PC-3 (cell line): ENCODE results near the gene DENND5B.

Experiments
- EZH2 ChIP-seq: fragments of 300-600 bp; sonication (generic); IDR thresholded peaks from one replicate; pipeline ENCODE4 v1.6.1; 2017; ENCODE audit warnings: antibody characterized with exemption, mild to moderate bottlenecking, low read length; ENCODE audit not compliant: unreplicated experiment
- EZH2phosphoT487 ChIP-seq: fragments of 300-600 bp; sonication (generic); IDR thresholded peaks from 2 replicates; pipeline ENCODE4 v1.6.1; 2018; ENCODE audit warnings: mild to moderate bottlenecking, antibody characterized with exemption, low read length, borderline replicate concordance
- TF ChIP-seq, protein P1 (sequence below): fragments of 300-600 bp; sonication (generic); conservative IDR thresholded peaks from 2 replicates; pipeline ENCODE4 v1.5.1; 2017; ENCODE audit warnings: antibody characterized with exemption, low read depth, mild to moderate bottlenecking, low read length

DNA sequence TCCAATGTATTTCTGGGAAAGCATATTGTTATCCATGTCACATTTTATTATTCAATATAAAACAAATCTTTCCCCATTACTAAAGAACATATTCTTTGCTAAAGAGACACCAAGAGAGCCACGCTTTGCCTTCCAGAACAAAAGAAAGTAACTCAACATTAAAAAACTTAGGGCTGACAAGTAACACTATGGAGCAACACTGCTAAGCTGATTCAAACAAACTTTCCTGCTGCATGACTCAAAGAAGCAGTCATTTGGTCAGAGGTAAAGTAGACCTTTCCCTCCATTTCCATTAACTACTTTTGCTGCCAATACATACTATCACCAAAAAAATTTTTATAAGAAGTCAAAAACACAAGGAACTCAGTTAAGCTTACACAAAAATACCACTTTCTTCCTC lies 83.0 kb downstream of the DENND5B start:
- TF ChIP-seq, protein P1, sequence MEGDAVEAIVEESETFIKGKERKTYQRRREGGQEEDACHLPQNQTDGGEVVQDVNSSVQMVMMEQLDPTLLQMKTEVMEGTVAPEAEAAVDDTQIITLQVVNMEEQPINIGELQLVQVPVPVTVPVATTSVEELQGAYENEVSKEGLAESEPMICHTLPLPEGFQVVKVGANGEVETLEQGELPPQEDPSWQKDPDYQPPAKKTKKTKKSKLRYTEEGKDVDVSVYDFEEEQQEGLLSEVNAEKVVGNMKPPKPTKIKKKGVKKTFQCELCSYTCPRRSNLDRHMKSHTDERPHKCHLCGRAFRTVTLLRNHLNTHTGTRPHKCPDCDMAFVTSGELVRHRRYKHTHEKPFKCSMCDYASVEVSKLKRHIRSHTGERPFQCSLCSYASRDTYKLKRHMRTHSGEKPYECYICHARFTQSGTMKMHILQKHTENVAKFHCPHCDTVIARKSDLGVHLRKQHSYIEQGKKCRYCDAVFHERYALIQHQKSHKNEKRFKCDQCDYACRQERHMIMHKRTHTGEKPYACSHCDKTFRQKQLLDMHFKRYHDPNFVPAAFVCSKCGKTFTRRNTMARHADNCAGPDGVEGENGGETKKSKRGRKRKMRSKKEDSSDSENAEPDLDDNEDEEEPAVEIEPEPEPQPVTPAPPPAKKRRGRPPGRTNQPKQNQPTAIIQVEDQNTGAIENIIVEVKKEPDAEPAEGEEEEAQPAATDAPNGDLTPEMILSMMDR, result no peak
- TF ChIP-seq EZH2phosphoT487 (no peak), EZH2 (no peak)
